HEK293 (cell line): ENCODE data around the gene PPP1R9B.

ENCODE experiments used
- CTCF ChIA-PET: fragments of 350-600 bp; formaldehyde crosslinking; extraction: SDS; loops from one replicate; lab custom pipeline; 2021; ENCODE audit warnings: antibody characterized with exemption; lab: Yijun Ruan, JAX
- POLR2A ChIA-PET: fragments of 300-600 bp; formaldehyde crosslinking; extraction: SDS; loops from one replicate; lab custom pipeline; 2020; ENCODE audit warnings: antibody characterized with exemption, inconsistent platforms; lab: Yijun Ruan, JAX
- H3K27ac ChIP-seq: fragments of 200-500 bp; sonication (Bioruptor generic); 2 replicates; pipeline ENCODE4 v1.5.1; 2014; ENCODE audit warnings: low read depth, low read length, control low read depth, inconsistent platforms; ENCODE audit errors: extremely low read depth
- H3K36me3 ChIP-seq, 2 experiments: fragments of 200-500 bp in 1 of 2; sonication (Bioruptor generic) in 1 of 2; 1 replicate in 1 of 2; 2 replicates in 1 of 2; pipeline ENCODE4 v1.5.1; 2014 to 2017; ENCODE audit warnings: inconsistent platforms in 2 of 2, low read length in 2 of 2; ENCODE audit not compliant: control insufficient read depth in 2 of 2, insufficient read depth in 1 of 2
- H3K4me1 ChIP-seq: fragments of 200-500 bp; sonication (Bioruptor generic); 2 replicates; pipeline ENCODE4 v1.5.1; 2014; ENCODE audit warnings: mild to moderate bottlenecking, low read length, inconsistent platforms; ENCODE audit not compliant: control insufficient read depth, insufficient read depth
- H3K4me3 ChIP-seq: 2 replicates; pipeline ENCODE4 v1.5.1; 2011; ENCODE audit warnings: low read depth, mild to moderate bottlenecking, control low read depth, low read length, moderate library complexity
- H3K9me3 ChIP-seq: fragments of 200-500 bp; sonication (Bioruptor generic); 2 replicates; pipeline ENCODE4 v1.5.1; 2014; ENCODE audit warnings: low read depth, low read length, inconsistent platforms; ENCODE audit not compliant: control insufficient read depth, insufficient read depth
- INSM2 ChIP-seq: fragments of 450-650 bp; formaldehyde crosslinking; IDR thresholded peaks from 2 replicates; pipeline ENCODE4 v1.5.1; 2016; ENCODE audit warnings: missing biosample characterization, missing genetic modification characterization
- OVOL3 ChIP-seq: fragments of 450-650 bp; formaldehyde crosslinking; IDR thresholded peaks from 2 replicates; pipeline ENCODE4 v1.5.1; 2016; ENCODE audit warnings: missing biosample characterization, missing genetic modification characterization
- PRDM1 ChIP-seq: fragments of 450-650 bp; formaldehyde crosslinking; IDR thresholded peaks from 2 replicates; pipeline ENCODE4; 2016; ENCODE audit warnings: missing biosample characterization, missing genetic modification characterization
- RBAK ChIP-seq: fragments of 450-650 bp; formaldehyde crosslinking; IDR thresholded peaks from 2 replicates; pipeline ENCODE4 v1.5.1; 2016; ENCODE audit warnings: missing biosample characterization, missing genetic modification characterization
- REST ChIP-seq: fragments of 450-650 bp; formaldehyde crosslinking; IDR thresholded peaks from 2 replicates; pipeline ENCODE4 v1.5.1; 2016; ENCODE audit warnings: missing biosample characterization, missing genetic modification characterization
- SCRT1 ChIP-seq: fragments of 450-650 bp; formaldehyde crosslinking; IDR thresholded peaks from 2 replicates; pipeline ENCODE4 v1.5.1; 2016; ENCODE audit warnings: missing biosample characterization, missing genetic modification characterization, borderline replicate concordance
- ZBTB17 ChIP-seq: fragments of 450-650 bp; formaldehyde crosslinking; IDR thresholded peaks from 2 replicates; pipeline ENCODE4 v1.5.1; 2016; ENCODE audit warnings: missing biosample characterization, missing genetic modification characterization
- ZFP37 ChIP-seq: fragments of 450-650 bp; formaldehyde crosslinking; IDR thresholded peaks from 2 replicates; pipeline ENCODE4 v1.5.1; 2016; ENCODE audit warnings: missing biosample characterization, missing genetic modification characterization
- ZNF112 ChIP-seq: fragments of 450-650 bp; formaldehyde crosslinking; IDR thresholded peaks from 2 replicates; pipeline ENCODE4 v1.5.0; 2017; ENCODE audit warnings: missing biosample characterization, missing genetic modification characterization
- ZNF132 ChIP-seq: fragments of 450-650 bp; formaldehyde crosslinking; IDR thresholded peaks from 2 replicates; pipeline ENCODE4 v1.5.1; 2017; ENCODE audit warnings: missing biosample characterization, missing genetic modification characterization, borderline replicate concordance
- ZNF133 ChIP-seq: fragments of 450-650 bp; formaldehyde crosslinking; IDR thresholded peaks from 2 replicates; pipeline ENCODE4 v1.5.1; 2016; ENCODE audit warnings: missing biosample characterization, missing genetic modification characterization
- ZNF155 ChIP-seq: fragments of 450-650 bp; formaldehyde crosslinking; IDR thresholded peaks from 2 replicates; pipeline ENCODE4 v1.5.1; 2016; ENCODE audit warnings: missing biosample characterization, missing genetic modification characterization
- ZNF19 ChIP-seq: fragments of 450-650 bp; formaldehyde crosslinking; IDR thresholded peaks from 2 replicates; pipeline ENCODE4; 2016; ENCODE audit warnings: missing biosample characterization, missing genetic modification characterization, low read depth
- ZNF239 ChIP-seq: fragments of 450-650 bp; formaldehyde crosslinking; IDR thresholded peaks from 2 replicates; pipeline ENCODE4 v1.5.1; 2016; ENCODE audit warnings: missing biosample characterization, missing genetic modification characterization
- ZNF26 ChIP-seq: fragments of 450-650 bp; formaldehyde crosslinking; IDR thresholded peaks from 2 replicates; pipeline ENCODE4 v1.5.1; 2016; ENCODE audit warnings: missing biosample characterization, missing genetic modification characterization
- ZNF391 ChIP-seq: fragments of 450-650 bp; formaldehyde crosslinking; IDR thresholded peaks from 2 replicates; pipeline ENCODE4 v1.5.1; 2016; ENCODE audit warnings: low read depth, missing biosample characterization, missing genetic modification characterization, borderline replicate concordance
- ZNF473 ChIP-seq: fragments of 450-650 bp; formaldehyde crosslinking; IDR thresholded peaks from 2 replicates; pipeline ENCODE4 v1.5.1; 2017; ENCODE audit warnings: missing biosample characterization, missing genetic modification characterization
- ZNF639 ChIP-seq: fragments of 450-650 bp; formaldehyde crosslinking; IDR thresholded peaks from 2 replicates; pipeline ENCODE4 v1.5.1; 2016; ENCODE audit warnings: missing biosample characterization, missing genetic modification characterization
- ZNF843 ChIP-seq: fragments of 450-650 bp; formaldehyde crosslinking; IDR thresholded peaks from 2 replicates; pipeline ENCODE4 v1.5.1; 2016; ENCODE audit warnings: missing biosample characterization, missing genetic modification characterization

The PPP1R9B gene

GRCh38 chr17:50152736-50153135 lies 2.3 kb upstream of the PPP1R9B start:
- Histone ChIP-seq H3K9me3 (no peaks in the 10 kb centered on the region), H3K36me3 (peaks cover 0 to 5% of the 10 kb centered on the region in 2 experiments; a peak in 1 of 3 replicates), H3K4me1 (peaks cover 10% of the 10 kb centered on the region; the same call in 1 of the 2 replicates), H3K4me3 (no peak overlapping the region), H3K27ac (peak overlapping the region; percentile 51; the same call in 1 of the 2 replicates)
- CTCF ChIA-PET: interaction anchor here (0.7 to 7.4 kb wide), 19 partner anchors 9 to 320 kb away, joined by 3 to 105 read pairs (median 5); partner anchors contain the start of genes COL1A1 and PDK2
- TF ChIP-seq ZNF239 (tag by site-specific recombination) (no peak), ZNF112 (no peak), ZNF639 (tag by site-specific recombination) (no peak), ZNF155 (tag by site-specific recombination) (no peak), INSM2 (no peak), ZNF26 (tag by site-specific recombination) (no peak), RBAK (tag by site-specific recombination) (no peak), ZBTB17 (tag by site-specific recombination) (no peak), ZNF19 (tag by site-specific recombination) (no peak), OVOL3 (tag by site-specific recombination) (no peak), ZNF843 (tag by site-specific recombination) (no peak), ZFP37 (tag by site-specific recombination) (no peak), REST (no peak), PRDM1 (tag by site-specific recombination) (no peak), SCRT1 (tag by site-specific recombination) (no peak), ZNF133 (tag by site-specific recombination) (no peak), ZNF473 (tag by site-specific recombination) (no peak), ZNF132 (tag by site-specific recombination) (no peak), ZNF391 (tag by site-specific recombination) (no peak)
- POLR2A ChIA-PET: interaction anchor here (1.3 to 3.0 kb wide), 8 partner anchors 9 to 58 kb away, joined by 8 to 30 read pairs (median 10); partner anchors contain the start of genes PDK2 and SGCA
